Endothelial cell of umbilical vein (primary cell): ENCODE results near the gene CDH2.

ENCODE experiments used
- EZH2 ChIP-seq: IDR thresholded peaks from 2 replicates; pipeline ENCODE4 v1.6.1; 2012; ENCODE audit warnings: borderline replicate concordance, low read depth, mild to moderate bottlenecking, moderate library complexity, low read length, inconsistent platforms; ENCODE audit not compliant: severe bottlenecking
- GATA2 ChIP-seq: IDR thresholded peaks from 2 replicates; pipeline ENCODE4 v1.7.0; 2011; ENCODE audit warnings: low read depth, mild to moderate bottlenecking, moderate library complexity, mixed read lengths, low read length; ENCODE audit not compliant: insufficient read length, insufficient read depth
- MYC ChIP-seq: IDR thresholded peaks from one replicate; pipeline ENCODE4 v1.6.1; 2011; ENCODE audit warnings: mild to moderate bottlenecking, low read depth, low read length
- POLR2A ChIP-seq: IDR thresholded peaks from 2 replicates; pipeline ENCODE4 v1.6.1; 2012; ENCODE audit warnings: low read depth, mild to moderate bottlenecking, control low read depth, low read length
- POLR2AphosphoS5 ChIP-seq: IDR thresholded peaks from 2 replicates; pipeline ENCODE4 v1.6.1; 2012; ENCODE audit warnings: low read depth, mild to moderate bottlenecking, control low read depth, low read length, moderate library complexity; ENCODE audit not compliant: insufficient read depth
- TF ChIP-seq, protein P1 (sequence below): IDR thresholded peaks from 2 replicates; pipeline ENCODE4 v1.6.1; 2011; ENCODE audit not compliant: insufficient read depth, insufficient read length
- TF ChIP-seq, protein P2 (sequence below), 2 donors: IDR thresholded peaks; 1 replicate in 1 of 2; 2 replicates in 1 of 2; pipeline ENCODE4 v1.5.1; 2011; ENCODE audit warnings: low read length in 2 of 2, mild to moderate bottlenecking in 2 of 2, moderate library complexity in 2 of 2, control low read depth in 1 of 2, inconsistent platforms in 1 of 2, low read depth in 1 of 2; ENCODE audit not compliant: insufficient read depth in 1 of 2; ENCODE audit errors: extremely low read depth in 1 of 2

DNA sequence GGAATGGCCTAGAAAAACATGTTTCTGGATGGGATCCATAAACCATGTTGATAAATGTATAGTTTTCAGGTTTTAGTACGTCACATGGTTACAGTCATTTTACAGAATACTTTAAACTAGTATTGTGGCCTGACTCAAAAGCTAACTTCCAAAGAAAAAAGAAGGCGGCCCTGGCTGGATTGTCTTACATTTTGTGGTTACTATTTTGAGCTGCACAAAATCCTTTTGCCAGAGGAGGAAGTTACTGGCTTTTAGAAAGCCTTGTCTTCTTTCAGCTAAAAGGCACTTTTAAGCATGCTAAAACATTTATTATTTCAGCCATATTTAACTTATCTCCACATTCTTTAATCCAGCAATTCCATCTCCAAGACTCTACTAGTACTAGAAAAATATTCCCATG is 227.9 kb downstream of the CDH2 start:
- TF ChIP-seq, protein P1, sequence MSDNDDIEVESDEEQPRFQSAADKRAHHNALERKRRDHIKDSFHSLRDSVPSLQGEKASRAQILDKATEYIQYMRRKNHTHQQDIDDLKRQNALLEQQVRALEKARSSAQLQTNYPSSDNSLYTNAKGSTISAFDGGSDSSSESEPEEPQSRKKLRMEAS = no peak
- TF ChIP-seq, protein P2, sequence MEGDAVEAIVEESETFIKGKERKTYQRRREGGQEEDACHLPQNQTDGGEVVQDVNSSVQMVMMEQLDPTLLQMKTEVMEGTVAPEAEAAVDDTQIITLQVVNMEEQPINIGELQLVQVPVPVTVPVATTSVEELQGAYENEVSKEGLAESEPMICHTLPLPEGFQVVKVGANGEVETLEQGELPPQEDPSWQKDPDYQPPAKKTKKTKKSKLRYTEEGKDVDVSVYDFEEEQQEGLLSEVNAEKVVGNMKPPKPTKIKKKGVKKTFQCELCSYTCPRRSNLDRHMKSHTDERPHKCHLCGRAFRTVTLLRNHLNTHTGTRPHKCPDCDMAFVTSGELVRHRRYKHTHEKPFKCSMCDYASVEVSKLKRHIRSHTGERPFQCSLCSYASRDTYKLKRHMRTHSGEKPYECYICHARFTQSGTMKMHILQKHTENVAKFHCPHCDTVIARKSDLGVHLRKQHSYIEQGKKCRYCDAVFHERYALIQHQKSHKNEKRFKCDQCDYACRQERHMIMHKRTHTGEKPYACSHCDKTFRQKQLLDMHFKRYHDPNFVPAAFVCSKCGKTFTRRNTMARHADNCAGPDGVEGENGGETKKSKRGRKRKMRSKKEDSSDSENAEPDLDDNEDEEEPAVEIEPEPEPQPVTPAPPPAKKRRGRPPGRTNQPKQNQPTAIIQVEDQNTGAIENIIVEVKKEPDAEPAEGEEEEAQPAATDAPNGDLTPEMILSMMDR (IDR thresholded peaks at IDR 0.05; ENCODE audit: extremely low read depth in 1 of 2, insufficient read depth in 1 of 2, low read depth in 1 of 2, low read length in 2 of 2) = no peak
- TF ChIP-seq POLR2A = no peak
- no peak for TF ChIP-seq EZH2
- TF ChIP-seq MYC = no peak
- TF ChIP-seq GATA2 = no peak
- no peak for TF ChIP-seq POLR2AphosphoS5
